SH-SY5Y (cell line): ENCODE measurements around the gene TRPC6.

Experiments used
- GATA2 ChIP-seq: IDR thresholded peaks from 2 replicates; pipeline ENCODE4 v1.6.1; 2011; ENCODE audit warnings: mild to moderate bottlenecking, low read depth, low read length
- GATA3 ChIP-seq: IDR thresholded peaks from 2 replicates; pipeline ENCODE4 v1.6.1; 2011; ENCODE audit warnings: low read depth, mild to moderate bottlenecking, low read length, moderate library complexity

- TF ChIP-seq GATA2: no peak
- no peak for TF ChIP-seq GATA3
These were observed 16.7 kb downstream of the TRPC6 start for GRCh38 chr11:101567071-101567470.
